Astrocyte of the cerebellum (primary cell): ENCODE measurements around the gene CDH12.
"Not testable (repeated sequence)": the region's sequence is repeated elsewhere in the genome, so short reads cannot be mapped to it uniquely, and the experiment has no call there.

Source experiments
- DNase-seq: peaks from one replicate; pipeline ENCODE4 v3.0.0-alpha.2; 2011; ENCODE audit warnings: low read depth
- H3K4me3 ChIP-seq: 2 replicates; pipeline ENCODE4 v1.5.1; 2011; ENCODE audit warnings: mild to moderate bottlenecking, low read depth, low read length, moderate library complexity
- in situ Hi-C: cut with HindIII; loops from 2 replicates; pipeline ENCODE4 v1.10.0; 2017; ENCODE audit warnings: low sequenced_read_pairs
- TF ChIP-seq, protein P1 (sequence below): IDR thresholded peaks from 2 replicates; pipeline ENCODE4 v1.5.1; 2012; ENCODE audit warnings: low read length, low read depth, moderate library complexity, mild to moderate bottlenecking; ENCODE audit errors: missing control alignments

CDH12 gene

DNA sequence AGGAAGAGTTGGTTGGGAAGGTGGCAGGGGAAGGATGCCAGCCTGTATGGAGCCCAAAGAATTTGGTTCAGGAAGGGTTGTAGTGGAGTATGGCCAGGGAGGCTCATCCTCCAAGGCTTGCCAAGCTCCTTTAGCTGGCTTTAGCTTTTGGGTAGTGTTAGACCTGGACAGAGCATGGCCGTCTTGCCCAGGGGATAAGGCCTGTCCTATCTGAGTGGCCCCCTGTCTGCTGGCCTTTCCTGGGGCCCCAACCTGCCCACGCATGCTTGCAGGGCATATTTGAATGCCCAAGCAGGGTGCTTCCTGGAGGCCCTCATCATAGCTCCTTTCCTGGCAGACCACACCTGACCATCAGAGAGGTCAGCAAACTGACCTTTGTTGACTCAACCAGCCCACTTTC lies 227.7 kb downstream of the CDH12 start:
- no peak for DNase-seq
- TF ChIP-seq, protein P1, sequence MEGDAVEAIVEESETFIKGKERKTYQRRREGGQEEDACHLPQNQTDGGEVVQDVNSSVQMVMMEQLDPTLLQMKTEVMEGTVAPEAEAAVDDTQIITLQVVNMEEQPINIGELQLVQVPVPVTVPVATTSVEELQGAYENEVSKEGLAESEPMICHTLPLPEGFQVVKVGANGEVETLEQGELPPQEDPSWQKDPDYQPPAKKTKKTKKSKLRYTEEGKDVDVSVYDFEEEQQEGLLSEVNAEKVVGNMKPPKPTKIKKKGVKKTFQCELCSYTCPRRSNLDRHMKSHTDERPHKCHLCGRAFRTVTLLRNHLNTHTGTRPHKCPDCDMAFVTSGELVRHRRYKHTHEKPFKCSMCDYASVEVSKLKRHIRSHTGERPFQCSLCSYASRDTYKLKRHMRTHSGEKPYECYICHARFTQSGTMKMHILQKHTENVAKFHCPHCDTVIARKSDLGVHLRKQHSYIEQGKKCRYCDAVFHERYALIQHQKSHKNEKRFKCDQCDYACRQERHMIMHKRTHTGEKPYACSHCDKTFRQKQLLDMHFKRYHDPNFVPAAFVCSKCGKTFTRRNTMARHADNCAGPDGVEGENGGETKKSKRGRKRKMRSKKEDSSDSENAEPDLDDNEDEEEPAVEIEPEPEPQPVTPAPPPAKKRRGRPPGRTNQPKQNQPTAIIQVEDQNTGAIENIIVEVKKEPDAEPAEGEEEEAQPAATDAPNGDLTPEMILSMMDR: no peak
- H3K4me3 ChIP-seq: no peak overlapping the region
- in situ Hi-C loops: no loop called here

DNA sequence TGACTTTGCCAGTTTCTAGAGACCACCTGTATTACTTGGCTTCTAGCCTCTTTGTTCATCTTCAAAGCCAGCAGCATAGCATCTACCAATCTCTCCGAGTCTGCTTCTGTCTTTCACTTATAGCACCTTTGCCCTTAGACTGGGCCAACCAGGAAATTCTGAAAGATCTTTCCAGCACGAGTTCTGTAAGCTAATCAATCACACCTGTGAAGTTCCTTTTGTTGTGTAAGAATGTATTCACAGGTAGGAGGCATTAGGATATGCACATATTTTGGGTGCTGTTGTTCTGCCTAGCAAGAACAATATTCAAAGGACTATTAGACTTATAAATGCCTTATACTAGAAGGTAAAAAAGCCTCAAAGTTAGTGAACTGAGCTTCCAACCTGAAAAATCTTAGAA lies 232.1 kb downstream of the CDH12 start:
- TF ChIP-seq, protein P1: no peak
- H3K4me3 ChIP-seq: no peak overlapping the region
- in situ Hi-C loops: no loop called here
- DNase-seq: no peak

DNA sequence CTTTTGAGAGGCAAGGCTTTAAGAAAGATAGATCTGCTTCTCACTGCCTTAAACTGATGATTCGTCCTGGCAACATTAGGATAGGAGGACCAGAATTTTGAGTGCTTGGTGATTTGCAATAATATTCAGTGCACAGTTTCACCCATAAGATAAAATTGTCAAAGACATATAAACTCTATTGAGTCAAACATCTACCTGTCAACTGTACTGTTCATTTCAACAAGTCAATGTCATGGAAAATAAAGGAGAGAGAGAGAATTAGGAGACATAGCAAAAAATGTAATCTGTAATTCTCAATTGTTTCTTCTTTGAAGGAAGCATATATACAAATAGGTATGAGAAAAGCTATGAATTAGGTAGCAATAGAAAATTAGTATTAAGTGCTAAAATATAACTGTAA lies 237.2 kb downstream of the CDH12 start:
- TF ChIP-seq, protein P1: no peak
- no peak for DNase-seq
- H3K4me3 ChIP-seq: no peak overlapping the region
- in situ Hi-C loops: no loop called here

DNA sequence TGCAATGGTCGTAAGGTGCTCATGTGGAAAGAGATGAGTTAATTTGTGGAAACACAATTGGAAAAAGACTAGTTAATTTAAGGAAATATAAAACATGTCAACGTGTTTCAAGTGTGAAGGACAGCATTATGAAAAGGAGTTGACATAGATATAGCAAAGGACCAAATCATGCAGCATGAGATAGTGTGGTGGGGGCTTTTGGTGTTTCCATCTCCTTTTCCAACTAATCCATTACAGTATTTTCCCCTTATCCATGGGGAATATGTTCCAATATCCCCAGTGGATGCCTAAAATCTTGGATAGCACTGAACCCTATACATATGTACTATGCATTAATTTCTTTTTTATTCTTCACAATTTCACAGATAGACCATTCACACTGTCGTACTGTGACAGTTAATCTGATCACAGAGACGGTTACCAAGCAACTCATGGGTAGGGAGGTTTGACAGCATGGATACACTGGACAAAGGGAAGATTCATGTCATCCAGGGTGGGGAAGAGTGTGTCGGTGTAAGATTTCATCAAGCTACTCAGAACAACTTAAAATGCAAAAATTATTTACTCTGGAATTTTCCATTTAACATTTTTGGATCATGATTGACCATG lies 238.6 kb downstream of the CDH12 start:
- TF ChIP-seq, protein P1: no peak
- no peak for DNase-seq
- H3K4me3 ChIP-seq: no peak overlapping the region
- in situ Hi-C loops: no loop called here

DNA sequence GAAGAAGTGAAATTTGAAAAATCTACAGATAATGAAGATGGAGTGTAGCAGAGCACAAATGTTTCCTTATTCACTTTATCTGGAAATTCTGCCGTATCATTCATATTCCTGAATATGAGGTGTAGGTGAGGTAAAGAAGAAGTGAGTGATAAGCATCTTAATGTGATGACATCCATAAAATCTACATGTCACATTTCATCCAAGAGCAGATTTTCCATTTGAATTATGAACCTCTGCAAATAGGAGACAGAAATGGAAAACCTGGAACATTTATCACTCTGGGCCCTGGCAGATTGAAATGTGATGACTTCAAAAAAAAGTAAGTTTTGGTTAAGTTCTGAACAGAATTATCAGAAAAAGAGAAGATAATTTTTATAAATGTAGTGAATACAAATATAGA lies 240.2 kb downstream of the CDH12 start:
- TF ChIP-seq, protein P1: no peak
- in situ Hi-C loops: no loop called here
- H3K4me3 ChIP-seq: no peak overlapping the region
- DNase-seq: no peak

DNA sequence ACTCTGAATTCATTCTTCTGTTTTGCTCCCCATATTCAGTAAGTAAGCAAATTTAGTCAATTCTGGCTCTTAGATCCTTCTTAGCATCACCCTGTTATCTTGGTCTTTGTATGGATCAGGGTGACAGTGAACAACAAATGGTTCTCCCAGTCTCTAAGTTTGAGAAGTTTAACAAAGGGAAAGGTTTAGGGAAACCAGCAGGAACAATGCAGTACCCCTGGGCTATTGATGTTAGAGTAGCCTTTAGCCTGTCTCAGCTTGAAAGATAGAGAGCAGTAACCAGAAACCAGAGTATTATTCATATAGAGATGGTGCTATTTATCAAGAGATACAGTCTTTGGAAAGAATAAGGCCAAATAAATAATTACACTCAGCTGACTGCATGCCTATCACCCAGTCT lies 241.8 kb downstream of the CDH12 start:
- in situ Hi-C loops: no loop called here
- TF ChIP-seq, protein P1: no peak
- H3K4me3 ChIP-seq: no peak overlapping the region
- no peak for DNase-seq

DNA sequence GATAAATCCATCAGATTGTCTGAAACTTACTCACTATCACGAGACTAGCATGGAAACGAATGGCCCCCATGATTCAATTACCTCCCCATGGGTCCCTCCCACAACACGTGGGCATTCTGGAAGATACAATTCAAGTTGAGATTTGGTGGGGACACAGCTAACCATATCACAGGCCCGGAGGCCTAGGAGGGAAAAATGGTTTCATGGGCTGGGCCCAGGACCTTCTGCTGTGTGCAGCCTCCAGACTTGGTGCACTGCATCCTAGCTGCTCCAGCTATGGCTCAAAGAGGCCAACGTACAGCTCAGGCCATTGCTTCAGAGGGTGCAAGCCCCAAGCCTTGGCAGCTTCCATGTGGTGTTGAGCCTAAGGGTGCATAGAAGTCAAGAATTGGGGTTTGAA lies 245.6 kb downstream of the CDH12 start:
- H3K4me3 ChIP-seq, in situ Hi-C loops, DNase-seq: not testable (repeated sequence)
